ENCODE measurements around the gene MMP20. TPM values are rescaled to one million over a fixed set of nuclear protein-coding genes. Genes with fewer than 3 reads are reported as not detected.

MMP20 gene
- total RNA-seq, 1 donor from 2014 or later: not detected

DNA sequence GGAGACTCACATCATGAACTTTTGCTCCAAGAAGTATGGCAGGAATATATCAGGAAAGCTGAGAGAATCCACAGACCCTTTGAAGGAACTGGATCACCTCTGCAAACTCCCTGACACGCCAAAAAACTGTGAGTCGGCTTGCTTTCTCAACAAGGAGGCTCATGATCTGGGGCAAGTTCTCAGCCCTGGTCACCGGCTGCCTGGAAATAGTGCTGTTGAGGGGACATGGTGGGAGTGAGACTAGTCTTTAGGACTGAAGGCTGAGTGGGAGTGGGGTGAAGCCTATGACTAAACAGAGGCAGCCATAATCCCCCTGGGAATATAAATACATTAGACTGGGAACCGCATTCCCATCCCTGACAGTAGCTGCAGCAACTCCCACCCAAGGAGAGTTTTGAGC, 86.2 kb downstream of the MMP20 start:
- TF ChIP-seq, protein P1, sequence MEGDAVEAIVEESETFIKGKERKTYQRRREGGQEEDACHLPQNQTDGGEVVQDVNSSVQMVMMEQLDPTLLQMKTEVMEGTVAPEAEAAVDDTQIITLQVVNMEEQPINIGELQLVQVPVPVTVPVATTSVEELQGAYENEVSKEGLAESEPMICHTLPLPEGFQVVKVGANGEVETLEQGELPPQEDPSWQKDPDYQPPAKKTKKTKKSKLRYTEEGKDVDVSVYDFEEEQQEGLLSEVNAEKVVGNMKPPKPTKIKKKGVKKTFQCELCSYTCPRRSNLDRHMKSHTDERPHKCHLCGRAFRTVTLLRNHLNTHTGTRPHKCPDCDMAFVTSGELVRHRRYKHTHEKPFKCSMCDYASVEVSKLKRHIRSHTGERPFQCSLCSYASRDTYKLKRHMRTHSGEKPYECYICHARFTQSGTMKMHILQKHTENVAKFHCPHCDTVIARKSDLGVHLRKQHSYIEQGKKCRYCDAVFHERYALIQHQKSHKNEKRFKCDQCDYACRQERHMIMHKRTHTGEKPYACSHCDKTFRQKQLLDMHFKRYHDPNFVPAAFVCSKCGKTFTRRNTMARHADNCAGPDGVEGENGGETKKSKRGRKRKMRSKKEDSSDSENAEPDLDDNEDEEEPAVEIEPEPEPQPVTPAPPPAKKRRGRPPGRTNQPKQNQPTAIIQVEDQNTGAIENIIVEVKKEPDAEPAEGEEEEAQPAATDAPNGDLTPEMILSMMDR (conservative IDR thresholded peaks at IDR 0.05): no peak
- no peak for DNase-seq (ENCODE audit: low read depth, low spot score)
- Mint-ChIP-seq H3K4me1 (no peaks in the 10 kb centered on the region), H3K27ac (ENCODE audit: unreplicated experiment) (no peak overlapping the region), H3K27me3 (ENCODE audit: low read depth) (peaks cover 4% of the 10 kb centered on the region), H3K36me3 (ENCODE audit: low read depth) (no peaks in the 10 kb centered on the region), H3K9me3 (peaks cover 4% of the 10 kb centered on the region), H3K4me3 (no peak overlapping the region)

DNA sequence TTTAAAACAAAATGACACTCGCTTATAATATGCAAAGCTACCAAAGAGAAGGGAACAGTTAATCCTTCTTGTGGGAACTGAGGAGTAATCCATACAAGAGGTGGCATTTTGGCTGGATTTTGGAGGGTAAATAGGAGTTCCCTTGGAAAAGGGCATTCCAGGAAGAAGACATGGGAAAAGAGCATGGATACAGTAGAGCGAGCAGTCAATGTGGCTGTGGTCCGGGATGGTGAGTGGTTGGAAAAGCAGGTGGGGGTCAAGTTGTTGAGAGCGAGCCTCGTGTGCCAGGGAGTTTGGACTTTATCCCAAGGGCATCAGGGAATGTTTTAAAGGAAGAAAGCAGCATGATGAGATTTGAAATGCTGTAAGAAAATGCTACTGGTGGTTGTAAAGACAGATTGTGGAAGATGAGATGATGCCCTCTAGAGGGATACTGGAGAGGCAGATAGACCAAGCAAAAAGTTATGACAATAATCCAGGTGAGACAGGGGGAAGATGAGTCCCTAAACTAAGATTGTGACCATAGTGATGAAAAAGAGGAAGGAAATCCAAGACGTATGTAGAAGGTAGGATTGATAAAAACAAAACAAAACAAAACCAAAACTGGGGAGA, 90.8 kb downstream of the MMP20 start:
- TF ChIP-seq, protein P1 (conservative IDR thresholded peaks at IDR 0.05): no peak
- DNase-seq (ENCODE audit: low read depth, low spot score): no peak
- no peaks in the 10 kb centered on the region for H3K36me3 Mint-ChIP-seq (ENCODE audit: low read depth)
- no peak overlapping the region for H3K4me3 Mint-ChIP-seq
- H3K9me3 Mint-ChIP-seq: peaks cover 4% of the 10 kb centered on the region
- H3K4me1 Mint-ChIP-seq: no peaks in the 10 kb centered on the region
- H3K27ac Mint-ChIP-seq (ENCODE audit: unreplicated experiment): no peak overlapping the region
- H3K27me3 Mint-ChIP-seq (ENCODE audit: low read depth): peaks cover 4% of the 10 kb centered on the region

DNA sequence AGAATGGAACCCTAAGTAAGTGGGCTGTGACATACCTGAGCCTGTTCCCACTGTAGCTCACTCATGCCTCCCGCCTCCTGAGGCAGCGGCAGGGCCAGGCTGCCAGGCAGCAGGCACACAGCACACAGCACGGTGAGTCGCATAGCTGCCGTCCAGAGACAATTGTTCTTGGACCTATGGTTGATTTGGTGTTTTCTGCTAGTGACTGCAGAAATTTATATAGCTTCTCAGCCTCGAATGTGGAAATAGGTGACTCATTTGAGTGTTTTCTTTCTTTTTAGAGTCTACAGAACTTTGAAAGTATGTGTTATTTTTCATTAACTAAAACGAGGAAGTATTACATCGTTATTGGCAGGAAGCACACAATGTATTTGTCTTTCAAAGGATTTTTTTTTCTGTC, 94.6 kb downstream of the MMP20 start, which contains the start of gene MMP7:
MMP7 (minus strand) TSS at position 190 of the 400 bp plus-strand sequence; CDS start at position 143, 47 bp downstream.
- Mint-ChIP-seq H3K36me3 (ENCODE audit: low read depth) (no peaks in the 10 kb centered on the region), H3K9me3 (peaks cover 4% of the 10 kb centered on the region), H3K27me3 (ENCODE audit: low read depth) (peaks cover 4% of the 10 kb centered on the region), H3K27ac (ENCODE audit: unreplicated experiment) (no peak within 1 kb of the TSS), H3K4me1 (no peaks in the 10 kb centered on the region), H3K4me3 (no peak within 1 kb of the TSS)
- DNase-seq (ENCODE audit: low read depth, low spot score): no peak
- TF ChIP-seq, protein P1 (conservative IDR thresholded peaks at IDR 0.05): no peak

DNA sequence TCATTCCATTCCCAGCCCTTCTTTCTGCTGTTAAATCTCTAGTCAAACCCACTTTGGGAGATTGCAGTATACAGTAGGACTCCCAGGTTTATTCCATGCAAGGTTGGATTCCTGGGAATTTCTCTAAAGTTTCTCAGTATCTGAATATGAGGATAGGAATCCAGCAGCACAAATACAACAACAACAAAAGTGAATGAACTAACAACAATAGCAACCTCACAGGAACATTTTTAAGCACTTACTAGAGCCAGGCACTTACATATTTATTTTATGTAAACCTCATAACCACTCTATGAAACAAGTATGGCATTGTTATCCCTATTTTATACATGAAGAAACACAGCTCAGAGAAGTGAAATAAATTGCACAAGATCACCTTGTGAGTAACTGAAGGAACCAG, 96.5 kb downstream of the MMP20 start:
- no peaks in the 10 kb centered on the region for H3K9me3 Mint-ChIP-seq
- TF ChIP-seq, protein P1 (conservative IDR thresholded peaks at IDR 0.05): no peak
- H3K27me3 Mint-ChIP-seq (ENCODE audit: low read depth): no peaks in the 10 kb centered on the region
- H3K27ac Mint-ChIP-seq (ENCODE audit: unreplicated experiment): no peak overlapping the region
- no peaks in the 10 kb centered on the region for H3K4me1 Mint-ChIP-seq
- H3K4me3 Mint-ChIP-seq: no peak overlapping the region
- no peaks in the 10 kb centered on the region for H3K36me3 Mint-ChIP-seq (ENCODE audit: low read depth)
- DNase-seq (ENCODE audit: low read depth, low spot score): no peak

DNA sequence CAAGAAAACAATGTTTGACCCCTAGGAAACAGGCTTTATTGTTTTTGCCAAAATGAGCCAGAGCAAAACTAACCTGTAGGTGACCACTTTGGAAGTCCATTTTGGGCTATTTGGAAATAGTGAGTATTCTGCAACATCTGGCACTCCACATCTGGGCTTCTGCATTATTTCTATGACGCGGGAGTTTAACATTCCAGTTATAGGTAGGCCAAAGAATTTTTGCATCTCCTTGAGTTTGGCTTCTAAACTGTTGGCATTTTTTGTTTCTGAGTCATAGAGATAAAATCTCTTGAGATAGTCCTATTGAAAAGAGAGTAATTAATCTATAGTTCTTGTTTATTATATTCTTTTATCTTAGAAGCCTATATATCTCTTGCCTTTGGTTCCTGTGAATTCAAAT, 97.4 kb downstream of the MMP20 start:
- Mint-ChIP-seq H3K4me3 (no peak overlapping the region), H3K4me1 (no peaks in the 10 kb centered on the region), H3K9me3 (no peaks in the 10 kb centered on the region), H3K36me3 (ENCODE audit: low read depth) (no peaks in the 10 kb centered on the region), H3K27me3 (ENCODE audit: low read depth) (no peaks in the 10 kb centered on the region), H3K27ac (ENCODE audit: unreplicated experiment) (no peak overlapping the region)
- DNase-seq (ENCODE audit: low read depth, low spot score): no peak
- TF ChIP-seq, protein P1 (conservative IDR thresholded peaks at IDR 0.05): no peak

Data from neural crest cell (in vitro differentiated cells).